ENCODE measurements around the gene TPCN2. TPM values are rescaled to one million over a fixed set of nuclear protein-coding genes. Genes with fewer than 3 reads are reported as not detected.

TPCN2 gene
- total and polyA plus RNA-seq, 2 of the 4 experiments (the other 2 are of a cell fraction): 3.4 to 8.0 TPM

DNA sequence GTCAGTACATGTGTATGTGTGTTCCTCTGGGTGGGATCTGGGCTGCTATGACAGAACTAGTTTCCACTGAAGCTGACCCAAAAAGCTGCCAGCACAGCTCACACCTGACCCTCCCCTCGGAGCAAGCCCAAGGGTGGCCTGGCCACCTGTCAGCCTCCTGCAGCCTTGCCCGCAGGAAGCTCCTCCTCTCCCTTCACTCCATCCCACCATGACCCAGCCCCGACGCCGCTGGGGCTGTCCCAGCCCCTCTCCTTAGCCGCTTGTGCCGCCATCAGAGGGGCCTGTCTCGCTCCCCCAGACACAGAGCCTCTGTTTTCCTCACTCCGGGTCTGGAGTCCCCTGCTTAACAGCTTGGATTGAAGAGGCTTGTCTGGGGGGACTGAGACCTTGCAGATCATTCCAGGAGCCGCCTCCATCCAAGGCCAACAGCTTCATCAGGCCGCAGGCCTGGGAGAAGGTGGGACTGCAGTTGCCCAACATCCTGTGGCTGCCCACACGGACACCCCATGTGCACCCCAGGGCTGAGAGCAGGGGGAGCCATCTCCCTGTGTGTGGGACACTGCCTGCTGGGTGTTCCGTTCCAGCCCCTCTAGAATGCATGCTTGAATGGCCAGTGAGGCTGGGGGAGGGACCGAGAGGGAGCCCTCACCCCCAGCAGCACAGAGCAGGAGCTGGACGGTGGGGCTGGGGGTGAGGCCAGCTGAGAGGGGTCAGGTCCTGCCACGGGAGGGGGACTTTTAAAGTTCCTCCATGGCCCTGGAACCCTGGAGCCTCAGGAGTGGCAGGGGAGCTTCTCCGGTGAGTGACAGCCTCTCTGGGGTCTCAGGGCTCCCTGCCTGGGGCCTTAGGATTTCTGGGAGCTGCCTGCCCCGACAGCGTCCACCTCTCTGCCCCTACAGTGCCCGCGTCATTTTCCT, 36.4 kb upstream of the TPCN2 start (continued):
- TF ChIP-seq CHD1 (IDR thresholded peaks at IDR 0.05; ENCODE audit: low read depth, low read length): no peak
- no peak for TF ChIP-seq RFX5 (IDR thresholded peaks at IDR 0.05; ENCODE audit: low read depth, low read length)

Data from IMR-90 (cell line).